B cell (primary cell): ENCODE results near the gene B4GALNT3. TPM values are rescaled to one million over a fixed set of nuclear protein-coding genes. Genes with fewer than 3 reads are reported as not detected.

Source experiments
- ATAC-seq: fragments of 200-7000 bp; cut with Tn5 transposase; one replicate; pipeline ENCODE4 v1.10.0; 2021; ENCODE audit warnings: low read depth, mild to moderate bottlenecking, moderate number of reproducible peaks, moderate library complexity
- CTCF ChIA-PET: fragments of 350-600 bp; sonication (Branson Sonifier 250); formaldehyde crosslinking; loops from one replicate; lab custom pipeline; 2021; ENCODE audit warnings: antibody characterized with exemption, inconsistent platforms; lab: Charles Lee
- POLR2A ChIA-PET: fragments of 350-600 bp; sonication (Branson Sonifier 250); formaldehyde crosslinking; loops from one replicate; lab custom pipeline; 2021; ENCODE audit warnings: antibody characterized with exemption; lab: Charles Lee
- DNase-seq: peaks from one replicate; pipeline ENCODE4 v3.0.0; 2013
- H2AFZ ChIP-seq: 2 replicates; pipeline ENCODE4 v1.6.1; 2012; ENCODE audit warnings: mild to moderate bottlenecking, low read depth, low read length; ENCODE audit not compliant: insufficient read depth, poor library complexity, severe bottlenecking
- H3K27ac ChIP-seq, 2 donors: 1 replicate in 1 of 2; 2 replicates in 1 of 2; pipeline ENCODE4 v1.5.1; 2012 to 2013; ENCODE audit warnings: low read length in 2 of 2, mild to moderate bottlenecking in 2 of 2, moderate library complexity in 1 of 2
- H3K27me3 ChIP-seq, 4 experiments: fragments of 200-600 bp in 1 of 4; sonication (generic) in 1 of 4; replicated peaks in 1 of 4; 1 replicate in 2 of 4; 2 replicates in 2 of 4; pipeline versions ENCODE4 v1.6.1 to v1.7.0; 2013 to 2016; ENCODE audit warnings: low read length in 3 of 4, mild to moderate bottlenecking in 2 of 4, mixed read lengths in 1 of 4, moderate library complexity in 1 of 4; ENCODE audit not compliant: insufficient read depth in 4 of 4, control insufficient read depth in 3 of 4; ENCODE audit errors: control extremely low read depth in 1 of 4
- H3K36me3 ChIP-seq, 2 experiments: replicated peaks in 1 of 2; 1 replicate in 1 of 2; 2 replicates in 1 of 2; pipeline versions ENCODE4 v1.6.1 to v1.7.1; 2013; ENCODE audit warnings: low read length in 1 of 2; ENCODE audit not compliant: insufficient read depth in 2 of 2, control insufficient read depth in 1 of 2; ENCODE audit errors: control extremely low read depth in 1 of 2, extremely low read depth in 1 of 2
- H3K4me1 ChIP-seq, 2 donors: fragments of 200-600 bp in 1 of 2; sonication (generic) in 1 of 2; 1 replicate in 1 of 2; 2 replicates in 1 of 2; pipeline versions ENCODE4 v1.5.1 to v1.6.1; 2013 to 2017; ENCODE audit warnings: low read length in 2 of 2; ENCODE audit not compliant: control insufficient read depth in 2 of 2, insufficient read depth in 2 of 2
- H3K4me2 ChIP-seq: replicated peaks from 2 replicates; pipeline ENCODE3; 2012; ENCODE audit warnings: mild to moderate bottlenecking, low read depth, low read length; ENCODE audit not compliant: poor library complexity, severe bottlenecking
- H3K4me3 ChIP-seq, 5 experiments: fragments of 200-600 bp in 1 of 5; sonication (generic) in 1 of 5; 1 replicate in 3 of 5; 2 replicates in 2 of 5; pipeline versions ENCODE4 v1.5.1 to v1.7.0; 2011 to 2016; ENCODE audit warnings: low read length in 4 of 5, mild to moderate bottlenecking in 4 of 5, low read depth in 2 of 5, control low read depth in 1 of 5, moderate library complexity in 1 of 5; ENCODE audit not compliant: insufficient read depth in 1 of 5; ENCODE audit errors: control extremely low read depth in 1 of 5, extremely low read depth in 1 of 5
- H3K79me2 ChIP-seq: fragments of 200-600 bp; sonication (generic); one replicate; pipeline ENCODE4 v1.6.0; 2016; ENCODE audit warnings: low read length; ENCODE audit not compliant: control insufficient read depth, insufficient read depth
- H3K9ac ChIP-seq: fragments of 200-600 bp; sonication (generic); 2 replicates; pipeline ENCODE4 v1.6.1; 2017; ENCODE audit warnings: mild to moderate bottlenecking, low read length, moderate library complexity
- H3K9me3 ChIP-seq, 3 donors: one replicate each; pipeline versions ENCODE4 v1.6.1 to v1.7.1; 2013; ENCODE audit warnings: low read length in 2 of 3; ENCODE audit not compliant: control insufficient read depth in 2 of 3, insufficient read depth in 1 of 3; ENCODE audit errors: control extremely low read depth in 1 of 3
- H4K20me1 ChIP-seq: 2 replicates; pipeline ENCODE4 v1.6.0; 2012; ENCODE audit warnings: mild to moderate bottlenecking, low read length; ENCODE audit not compliant: insufficient read depth, control insufficient read depth, poor library complexity, severe bottlenecking
- H3K27ac Mint-ChIP-seq: one replicate; pipeline ENCODE4 v1.8.0; 2021; ENCODE audit warnings: mixed read lengths
- H3K27me3 Mint-ChIP-seq: one replicate; pipeline ENCODE4 v1.8.0; 2021; ENCODE audit warnings: mixed read lengths
- H3K4me1 Mint-ChIP-seq: one replicate; pipeline ENCODE4 v1.8.0; 2021; ENCODE audit warnings: mixed read lengths
- H3K4me3 Mint-ChIP-seq: one replicate; pipeline ENCODE4 v1.8.0; 2021; ENCODE audit warnings: mixed read lengths
- H3K9me3 Mint-ChIP-seq: one replicate; pipeline ENCODE4 v1.8.0; 2022; ENCODE audit warnings: mixed read lengths; ENCODE audit not compliant: insufficient read depth
- CTCF ChIP-seq: fragments of 200-600 bp; IDR thresholded peaks from one replicate; pipeline ENCODE4 v1.8.0; 2022; ENCODE audit warnings: antibody characterized with exemption, mild to moderate bottlenecking
- EZH2 ChIP-seq: IDR thresholded peaks from 2 replicates; pipeline ENCODE4 v1.6.1; 2012; ENCODE audit warnings: borderline replicate concordance, low read depth, mild to moderate bottlenecking, moderate library complexity, low read length; ENCODE audit not compliant: insufficient read depth, poor library complexity, severe bottlenecking
- WGBS: methylation state at CpG from one replicate; pipeline ENCODE4 v1.1.5; 2013; ENCODE audit warnings: missing lambda C conversion rate; ENCODE audit not compliant: insufficient coverage; 5-methylcytosine and 5-hydroxymethylcytosine counted together
- intact Hi-C: fragments of 100-400 bp; cut with micrococcal nuclease; formaldehyde crosslinking; loops from one replicate; pipeline ENCODE4 v1.10.0; 2022
- polyA plus RNA-seq: library from polyadenylated mRNA; depleted of rRNA; stranded (reverse); fragments of >200 nt; gene quantifications from 2 replicates; pipeline ENCODE4 v1.2.3, GENCODE V29; 2012
- total RNA-seq, 2 donors: library from RNA; stranded (reverse); fragments of 120-200 nt in 1 of 2; gene quantifications; 1 replicate in 1 of 2; 2 replicates in 1 of 2; pipeline versions ENCODE4 v1.2.3 to v1.2.4, GENCODE V29; 2013 to 2022

Gene B4GALNT3
- total and polyA plus RNA-seq, 2 donors (not counting 1 experiment from before 2014, with no cell fraction given) = 0.25 TPM; not detected in 1

- TF ChIP-seq CTCF (no peak), EZH2 (no peak)
- ChIA-PET POLR2A (no interaction called here), CTCF (interaction anchor here (1.0 to 5.7 kb wide), 4 partner anchors 244 to 1012 kb away, joined by 3 to 71 read pairs (median 18); partner anchors contain the start of gene RAD52)
- H3K4me3 Mint-ChIP-seq = no peak overlapping the region
- intact Hi-C loops = no loop called here
- H2AFZ ChIP-seq = no peak overlapping the region
- no peaks in the 10 kb centered on the region for H3K9me3 Mint-ChIP-seq
- H3K27me3 ChIP-seq = no peaks in the 10 kb centered on the region
- no peak overlapping the region for H3K27ac Mint-ChIP-seq
- ATAC-seq (no peak), DNase-seq (no peak)
- no peak overlapping the region for H3K4me3 ChIP-seq
- 90% methylated on average over 19 of the region's 19 CpGs for WGBS
- no peak overlapping the region for H3K9ac ChIP-seq
- H3K27me3 Mint-ChIP-seq = no peaks in the 10 kb centered on the region
- peaks cover 12% of the 10 kb centered on the region for H3K4me1 Mint-ChIP-seq
- H3K36me3 ChIP-seq = no peaks in the 10 kb centered on the region
- H3K4me1 ChIP-seq = peaks cover 11 to 25% of the 10 kb centered on the region in 2 donors
- H3K27ac ChIP-seq = no peak overlapping the region
- no peaks in the 10 kb centered on the region for H3K79me2 ChIP-seq
- no peak overlapping the region for H3K4me2 ChIP-seq
- H4K20me1 ChIP-seq = no peaks in the 10 kb centered on the region
- H3K9me3 ChIP-seq = peaks cover 0 to 3% (median 0%) of the 10 kb centered on the region in 3 donors
These were observed 112.2 kb downstream of the B4GALNT3 start for GRCh38 chr12:571795-572531.

GRCh38 chr12:572532-572899, 112.8 kb downstream of the B4GALNT3 start:
- Histone ChIP-seq H3K36me3 (no peaks in the 10 kb centered on the region), H4K20me1 (no peaks in the 10 kb centered on the region), H3K27ac (no peak overlapping the region), H3K79me2 (no peaks in the 10 kb centered on the region), H3K4me1 (peaks cover 11 to 25% of the 10 kb centered on the region in 2 donors), H3K4me3 (no peak overlapping the region), H2AFZ (no peak overlapping the region), H3K4me2 (no peak overlapping the region), H3K9me3 (peaks cover 0 to 3% (median 0%) of the 10 kb centered on the region in 3 donors), H3K27me3 (no peaks in the 10 kb centered on the region), H3K9ac (no peak overlapping the region)
- POLR2A ChIA-PET = no interaction called here
- ATAC-seq = no peak
- H3K27ac Mint-ChIP-seq = no peak overlapping the region
- H3K4me1 Mint-ChIP-seq = peaks cover 12% of the 10 kb centered on the region
- no peak for DNase-seq
- 90% methylated on average over 3 of the region's 3 CpGs for WGBS
- intact Hi-C loops = no loop called here
- H3K27me3 Mint-ChIP-seq = no peaks in the 10 kb centered on the region
- CTCF ChIA-PET = interaction anchor here (1.0 to 5.7 kb wide), 4 partner anchors 188 to 1011 kb away, joined by 3 to 71 read pairs (median 18); partner anchors contain the start of gene RAD52
- H3K9me3 Mint-ChIP-seq = no peaks in the 10 kb centered on the region
- no peak overlapping the region for H3K4me3 Mint-ChIP-seq
- TF ChIP-seq CTCF (no peak), EZH2 (no peak)
